Stimulated activated CD4-positive, alpha-beta T cell treated with anti-CD3 and anti-CD28 coated beads, Interleukin-4, amount 100 ng/mL, for 1 hour (primary cell): Measurements from ENCODE around the gene GDI1.

Source experiments
- DNase-seq: peaks from one replicate; pipeline ENCODE4 v3.0.0-alpha.2; 2020

The GDI1 gene

GRCh38 chrX:154464806-154465365 lies 27.9 kb downstream of the GDI1 start:
- DNase-seq = no peak

GRCh38 chrX:154465601-154466000 lies 28.6 kb downstream of the GDI1 start:
- DNase-seq = no peak

GRCh38 chrX:154466036-154466435 lies 29.1 kb downstream of the GDI1 start:
- no peak for DNase-seq

GRCh38 chrX:154466907-154467306 lies 30.0 kb downstream of the GDI1 start:
- DNase-seq = no peak

GRCh38 chrX:154467556-154467955 lies 30.6 kb downstream of the GDI1 start:
- no peak for DNase-seq

GRCh38 chrX:154468217-154468616 lies 31.3 kb downstream of the GDI1 start:
- no peak for DNase-seq

GRCh38 chrX:154469114-154469513 lies 32.2 kb downstream of the GDI1 start:
- DNase-seq = no peak

- no peak for DNase-seq
Measured at GRCh38 chrX:154469880-154470279, 32.9 kb downstream of the GDI1 start.

GRCh38 chrX:154470434-154470833 lies 33.5 kb downstream of the GDI1 start:
- DNase-seq = no peak

GRCh38 chrX:154470914-154471568 lies 34.1 kb downstream of the GDI1 start:
- DNase-seq = no peak

GRCh38 chrX:154471839-154472684 lies 35.1 kb downstream of the GDI1 start:
- DNase-seq = no peak

- no peak for DNase-seq
Measured at GRCh38 chrX:154472685-154473632, 36.0 kb downstream of the GDI1 start.

- no peak for DNase-seq
Measured at GRCh38 chrX:154473683-154474082, 36.7 kb downstream of the GDI1 start.

- no peak for DNase-seq
Measured at GRCh38 chrX:154476821-154477220, 39.9 kb downstream of the GDI1 start.

GRCh38 chrX:154477891-154478477 lies 41.0 kb downstream of the GDI1 start:
- DNase-seq = no peak

GRCh38 chrX:154478728-154479622 lies 42.0 kb downstream of the GDI1 start, which contains the start of gene LAGE3:
LAGE3 (minus strand) TSS chrX:154479281; CDS start chrX:154478915, 366 bp downstream.
- DNase-seq = peak; percentile 93

- no peak for DNase-seq
Measured at GRCh38 chrX:154481195-154481594, 44.2 kb downstream of the GDI1 start.

- DNase-seq = no peak
Measured at GRCh38 chrX:154481911-154482601, 45.1 kb downstream of the GDI1 start.

GRCh38 chrX:154482786-154483185 lies 45.8 kb downstream of the GDI1 start:
- no peak for DNase-seq

- no peak for DNase-seq
Measured at GRCh38 chrX:154483325-154483724, 46.4 kb downstream of the GDI1 start.
